Measurements from ENCODE around the gene ODAD2. TPM values are rescaled to one million over a fixed set of nuclear protein-coding genes. Genes with fewer than 3 reads are reported as not detected.
"Not testable (repeated sequence)": the region's sequence is repeated elsewhere in the genome, so short reads cannot be mapped to it uniquely, and the experiment has no call there.

ODAD2 gene
- total RNA-seq, 1 experiment from 2014 or later: 4.1 TPM

DNA sequence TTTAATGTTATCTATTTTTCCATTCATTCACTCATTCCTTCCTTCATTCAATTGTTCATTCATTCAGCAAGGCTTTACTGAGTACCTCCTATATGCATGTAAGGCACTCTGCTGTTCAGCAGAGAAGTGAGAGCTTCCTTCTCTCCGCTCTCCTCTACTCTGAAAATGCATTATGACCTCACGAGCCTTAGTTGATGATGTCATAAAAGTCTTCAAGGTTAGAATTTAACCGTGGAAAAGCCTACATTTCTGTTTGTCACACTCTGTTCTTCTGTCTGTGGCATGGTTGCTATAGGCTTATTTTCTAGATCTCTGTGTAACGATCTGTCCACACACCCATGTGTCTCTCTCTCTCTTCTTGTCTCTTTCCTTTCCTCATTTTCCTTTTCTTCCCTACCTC, 17.1 kb downstream of the ODAD2 start:
- Mint-ChIP-seq H3K4me1 (no peaks in the 10 kb centered on the region), H3K9me3 (peaks cover 13% of the 10 kb centered on the region), H3K27me3 (ENCODE audit: low read depth) (no peaks in the 10 kb centered on the region), H3K4me3 (no peak overlapping the region), H3K36me3 (peaks cover 4% of the 10 kb centered on the region; the same call in 1 of the 2 replicates), H3K27ac (no peak overlapping the region)
- ChIA-PET POLR2A (no interaction called here), CTCF (no interaction called here)
- TF ChIP-seq TCF7 (CRISPR knock-in tag; IDR thresholded peaks at IDR 0.05; ENCODE audit: low read depth) (no peak), JAZF1 (CRISPR knock-in tag; IDR thresholded peaks at IDR 0.05) (no peak), NR2C2 (CRISPR knock-in tag; IDR thresholded peaks at IDR 0.05) (no peak), SP1 (CRISPR knock-in tag; conservative IDR thresholded peaks at IDR 0.05) (no peak), GTF2I (CRISPR knock-in tag; conservative IDR thresholded peaks at IDR 0.05) (no peak), ETV6 (CRISPR knock-in tag; IDR thresholded peaks at IDR 0.05) (no peak), PRRX2 (CRISPR knock-in tag; IDR thresholded peaks at IDR 0.05) (no peak)
- TF ChIP-seq, protein P1, sequence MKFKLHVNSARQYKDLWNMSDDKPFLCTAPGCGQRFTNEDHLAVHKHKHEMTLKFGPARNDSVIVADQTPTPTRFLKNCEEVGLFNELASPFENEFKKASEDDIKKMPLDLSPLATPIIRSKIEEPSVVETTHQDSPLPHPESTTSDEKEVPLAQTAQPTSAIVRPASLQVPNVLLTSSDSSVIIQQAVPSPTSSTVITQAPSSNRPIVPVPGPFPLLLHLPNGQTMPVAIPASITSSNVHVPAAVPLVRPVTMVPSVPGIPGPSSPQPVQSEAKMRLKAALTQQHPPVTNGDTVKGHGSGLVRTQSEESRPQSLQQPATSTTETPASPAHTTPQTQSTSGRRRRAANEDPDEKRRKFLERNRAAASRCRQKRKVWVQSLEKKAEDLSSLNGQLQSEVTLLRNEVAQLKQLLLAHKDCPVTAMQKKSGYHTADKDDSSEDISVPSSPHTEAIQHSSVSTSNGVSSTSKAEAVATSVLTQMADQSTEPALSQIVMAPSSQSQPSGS (CRISPR knock-in tag; IDR thresholded peaks at IDR 0.05; ENCODE audit: borderline replicate concordance, low read depth): no peak
- TF ChIP-seq, protein P2, sequence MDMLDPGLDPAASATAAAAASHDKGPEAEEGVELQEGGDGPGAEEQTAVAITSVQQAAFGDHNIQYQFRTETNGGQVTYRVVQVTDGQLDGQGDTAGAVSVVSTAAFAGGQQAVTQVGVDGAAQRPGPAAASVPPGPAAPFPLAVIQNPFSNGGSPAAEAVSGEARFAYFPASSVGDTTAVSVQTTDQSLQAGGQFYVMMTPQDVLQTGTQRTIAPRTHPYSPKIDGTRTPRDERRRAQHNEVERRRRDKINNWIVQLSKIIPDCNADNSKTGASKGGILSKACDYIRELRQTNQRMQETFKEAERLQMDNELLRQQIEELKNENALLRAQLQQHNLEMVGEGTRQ (CRISPR knock-in tag; IDR thresholded peaks at IDR 0.05): no peak
- TF ChIP-seq, protein P3, sequence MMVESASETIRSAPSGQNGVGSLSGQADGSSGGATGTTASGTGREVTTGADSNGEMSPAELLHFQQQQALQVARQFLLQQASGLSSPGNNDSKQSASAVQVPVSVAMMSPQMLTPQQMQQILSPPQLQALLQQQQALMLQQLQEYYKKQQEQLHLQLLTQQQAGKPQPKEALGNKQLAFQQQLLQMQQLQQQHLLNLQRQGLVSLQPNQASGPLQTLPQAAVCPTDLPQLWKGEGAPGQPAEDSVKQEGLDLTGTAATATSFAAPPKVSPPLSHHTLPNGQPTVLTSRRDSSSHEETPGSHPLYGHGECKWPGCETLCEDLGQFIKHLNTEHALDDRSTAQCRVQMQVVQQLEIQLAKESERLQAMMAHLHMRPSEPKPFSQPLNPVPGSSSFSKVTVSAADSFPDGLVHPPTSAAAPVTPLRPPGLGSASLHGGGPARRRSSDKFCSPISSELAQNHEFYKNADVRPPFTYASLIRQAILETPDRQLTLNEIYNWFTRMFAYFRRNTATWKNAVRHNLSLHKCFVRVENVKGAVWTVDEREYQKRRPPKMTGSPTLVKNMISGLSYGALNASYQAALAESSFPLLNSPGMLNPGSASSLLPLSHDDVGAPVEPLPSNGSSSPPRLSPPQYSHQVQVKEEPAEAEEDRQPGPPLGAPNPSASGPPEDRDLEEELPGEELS (CRISPR knock-in tag; IDR thresholded peaks at IDR 0.05): no peak
- TF ChIP-seq, protein P4, sequence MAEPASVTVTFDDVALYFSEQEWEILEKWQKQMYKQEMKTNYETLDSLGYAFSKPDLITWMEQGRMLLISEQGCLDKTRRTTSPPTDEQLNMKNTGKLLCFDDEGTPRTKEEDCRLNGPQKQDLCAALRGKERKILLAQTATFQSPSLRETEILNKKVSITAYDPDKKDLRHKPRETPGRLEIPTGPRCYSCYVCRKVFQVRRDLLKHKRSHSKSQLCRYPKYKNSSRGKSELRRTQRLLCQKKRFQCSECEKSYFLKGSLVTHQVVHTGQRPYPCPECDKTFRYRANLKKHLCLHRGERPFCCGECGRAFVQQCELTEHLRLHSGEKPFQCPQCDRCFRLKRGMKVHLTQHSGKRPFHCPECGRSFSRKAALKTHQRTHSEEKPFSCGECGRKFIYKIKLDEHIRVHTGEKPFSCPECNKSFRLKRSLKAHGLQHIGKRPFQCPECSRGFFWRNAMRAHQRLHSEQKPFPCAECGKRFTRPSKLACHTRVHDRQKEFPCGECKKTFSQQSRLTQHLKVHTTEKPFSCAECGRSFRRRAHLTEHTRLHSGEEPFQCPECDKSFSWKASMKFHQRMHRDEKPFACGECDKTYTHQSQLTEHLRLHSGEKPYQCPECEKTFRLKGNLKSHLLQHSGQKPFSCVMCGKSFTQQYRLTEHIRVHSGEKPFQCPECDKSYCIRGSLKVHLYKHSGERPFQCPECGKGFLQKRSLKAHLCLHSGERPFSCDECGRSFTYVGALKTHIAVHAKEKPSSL (CRISPR knock-in tag; conservative IDR thresholded peaks at IDR 0.05): no peak
- TF ChIP-seq, protein P5, sequence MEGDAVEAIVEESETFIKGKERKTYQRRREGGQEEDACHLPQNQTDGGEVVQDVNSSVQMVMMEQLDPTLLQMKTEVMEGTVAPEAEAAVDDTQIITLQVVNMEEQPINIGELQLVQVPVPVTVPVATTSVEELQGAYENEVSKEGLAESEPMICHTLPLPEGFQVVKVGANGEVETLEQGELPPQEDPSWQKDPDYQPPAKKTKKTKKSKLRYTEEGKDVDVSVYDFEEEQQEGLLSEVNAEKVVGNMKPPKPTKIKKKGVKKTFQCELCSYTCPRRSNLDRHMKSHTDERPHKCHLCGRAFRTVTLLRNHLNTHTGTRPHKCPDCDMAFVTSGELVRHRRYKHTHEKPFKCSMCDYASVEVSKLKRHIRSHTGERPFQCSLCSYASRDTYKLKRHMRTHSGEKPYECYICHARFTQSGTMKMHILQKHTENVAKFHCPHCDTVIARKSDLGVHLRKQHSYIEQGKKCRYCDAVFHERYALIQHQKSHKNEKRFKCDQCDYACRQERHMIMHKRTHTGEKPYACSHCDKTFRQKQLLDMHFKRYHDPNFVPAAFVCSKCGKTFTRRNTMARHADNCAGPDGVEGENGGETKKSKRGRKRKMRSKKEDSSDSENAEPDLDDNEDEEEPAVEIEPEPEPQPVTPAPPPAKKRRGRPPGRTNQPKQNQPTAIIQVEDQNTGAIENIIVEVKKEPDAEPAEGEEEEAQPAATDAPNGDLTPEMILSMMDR (IDR thresholded peaks at IDR 0.05): no peak
- TF ChIP-seq, protein P6, sequence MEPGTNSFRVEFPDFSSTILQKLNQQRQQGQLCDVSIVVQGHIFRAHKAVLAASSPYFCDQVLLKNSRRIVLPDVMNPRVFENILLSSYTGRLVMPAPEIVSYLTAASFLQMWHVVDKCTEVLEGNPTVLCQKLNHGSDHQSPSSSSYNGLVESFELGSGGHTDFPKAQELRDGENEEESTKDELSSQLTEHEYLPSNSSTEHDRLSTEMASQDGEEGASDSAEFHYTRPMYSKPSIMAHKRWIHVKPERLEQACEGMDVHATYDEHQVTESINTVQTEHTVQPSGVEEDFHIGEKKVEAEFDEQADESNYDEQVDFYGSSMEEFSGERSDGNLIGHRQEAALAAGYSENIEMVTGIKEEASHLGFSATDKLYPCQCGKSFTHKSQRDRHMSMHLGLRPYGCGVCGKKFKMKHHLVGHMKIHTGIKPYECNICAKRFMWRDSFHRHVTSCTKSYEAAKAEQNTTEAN (CRISPR knock-in tag; IDR thresholded peaks at IDR 0.05): no peak
- TF ChIP-seq, protein P7, sequence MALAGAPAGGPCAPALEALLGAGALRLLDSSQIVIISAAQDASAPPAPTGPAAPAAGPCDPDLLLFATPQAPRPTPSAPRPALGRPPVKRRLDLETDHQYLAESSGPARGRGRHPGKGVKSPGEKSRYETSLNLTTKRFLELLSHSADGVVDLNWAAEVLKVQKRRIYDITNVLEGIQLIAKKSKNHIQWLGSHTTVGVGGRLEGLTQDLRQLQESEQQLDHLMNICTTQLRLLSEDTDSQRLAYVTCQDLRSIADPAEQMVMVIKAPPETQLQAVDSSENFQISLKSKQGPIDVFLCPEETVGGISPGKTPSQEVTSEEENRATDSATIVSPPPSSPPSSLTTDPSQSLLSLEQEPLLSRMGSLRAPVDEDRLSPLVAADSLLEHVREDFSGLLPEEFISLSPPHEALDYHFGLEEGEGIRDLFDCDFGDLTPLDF (CRISPR knock-in tag; IDR thresholded peaks at IDR 0.05): no peak
- TF ChIP-seq, protein P8, sequence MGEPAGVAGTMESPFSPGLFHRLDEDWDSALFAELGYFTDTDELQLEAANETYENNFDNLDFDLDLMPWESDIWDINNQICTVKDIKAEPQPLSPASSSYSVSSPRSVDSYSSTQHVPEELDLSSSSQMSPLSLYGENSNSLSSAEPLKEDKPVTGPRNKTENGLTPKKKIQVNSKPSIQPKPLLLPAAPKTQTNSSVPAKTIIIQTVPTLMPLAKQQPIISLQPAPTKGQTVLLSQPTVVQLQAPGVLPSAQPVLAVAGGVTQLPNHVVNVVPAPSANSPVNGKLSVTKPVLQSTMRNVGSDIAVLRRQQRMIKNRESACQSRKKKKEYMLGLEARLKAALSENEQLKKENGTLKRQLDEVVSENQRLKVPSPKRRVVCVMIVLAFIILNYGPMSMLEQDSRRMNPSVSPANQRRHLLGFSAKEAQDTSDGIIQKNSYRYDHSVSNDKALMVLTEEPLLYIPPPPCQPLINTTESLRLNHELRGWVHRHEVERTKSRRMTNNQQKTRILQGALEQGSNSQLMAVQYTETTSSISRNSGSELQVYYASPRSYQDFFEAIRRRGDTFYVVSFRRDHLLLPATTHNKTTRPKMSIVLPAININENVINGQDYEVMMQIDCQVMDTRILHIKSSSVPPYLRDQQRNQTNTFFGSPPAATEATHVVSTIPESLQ (CRISPR knock-in tag; IDR thresholded peaks at IDR 0.05): no peak
- TF ChIP-seq, protein P9, sequence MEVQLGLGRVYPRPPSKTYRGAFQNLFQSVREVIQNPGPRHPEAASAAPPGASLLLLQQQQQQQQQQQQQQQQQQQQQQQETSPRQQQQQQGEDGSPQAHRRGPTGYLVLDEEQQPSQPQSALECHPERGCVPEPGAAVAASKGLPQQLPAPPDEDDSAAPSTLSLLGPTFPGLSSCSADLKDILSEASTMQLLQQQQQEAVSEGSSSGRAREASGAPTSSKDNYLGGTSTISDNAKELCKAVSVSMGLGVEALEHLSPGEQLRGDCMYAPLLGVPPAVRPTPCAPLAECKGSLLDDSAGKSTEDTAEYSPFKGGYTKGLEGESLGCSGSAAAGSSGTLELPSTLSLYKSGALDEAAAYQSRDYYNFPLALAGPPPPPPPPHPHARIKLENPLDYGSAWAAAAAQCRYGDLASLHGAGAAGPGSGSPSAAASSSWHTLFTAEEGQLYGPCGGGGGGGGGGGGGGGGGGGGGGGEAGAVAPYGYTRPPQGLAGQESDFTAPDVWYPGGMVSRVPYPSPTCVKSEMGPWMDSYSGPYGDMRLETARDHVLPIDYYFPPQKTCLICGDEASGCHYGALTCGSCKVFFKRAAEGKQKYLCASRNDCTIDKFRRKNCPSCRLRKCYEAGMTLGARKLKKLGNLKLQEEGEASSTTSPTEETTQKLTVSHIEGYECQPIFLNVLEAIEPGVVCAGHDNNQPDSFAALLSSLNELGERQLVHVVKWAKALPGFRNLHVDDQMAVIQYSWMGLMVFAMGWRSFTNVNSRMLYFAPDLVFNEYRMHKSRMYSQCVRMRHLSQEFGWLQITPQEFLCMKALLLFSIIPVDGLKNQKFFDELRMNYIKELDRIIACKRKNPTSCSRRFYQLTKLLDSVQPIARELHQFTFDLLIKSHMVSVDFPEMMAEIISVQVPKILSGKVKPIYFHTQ (CRISPR knock-in tag; IDR thresholded peaks at IDR 0.05): no peak
- DNase-seq (ENCODE audit: low spot score): no peak
- ATAC-seq: no peak

DNA sequence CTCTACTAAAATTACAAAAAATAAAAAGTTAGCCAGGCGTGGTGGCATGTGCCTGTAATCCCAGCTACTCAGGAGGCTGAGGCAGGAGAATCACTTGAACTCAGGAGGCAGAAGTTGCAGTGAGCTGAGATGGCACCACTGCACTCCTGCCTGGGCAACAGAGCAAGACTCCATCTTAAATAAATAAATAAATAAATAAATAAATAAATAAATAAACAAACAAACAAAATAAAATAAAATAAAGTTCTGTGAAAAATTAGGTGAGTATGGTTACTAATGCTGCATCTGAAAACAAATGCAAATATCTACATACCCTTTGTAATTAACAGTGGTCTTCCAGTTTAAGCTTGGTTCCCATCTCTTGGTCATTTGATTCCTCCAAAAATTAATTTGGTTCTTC, 28.1 kb downstream of the ODAD2 start:
- ATAC-seq; POLR2A ChIA-PET; H3K27me3 Mint-ChIP-seq (ENCODE audit: low read depth); H3K9me3 Mint-ChIP-seq; H3K27ac Mint-ChIP-seq; H3K4me3 Mint-ChIP-seq; H3K4me1 Mint-ChIP-seq; CTCF ChIA-PET; DNase-seq (ENCODE audit: low spot score); H3K36me3 Mint-ChIP-seq: not testable (repeated sequence)

DNA sequence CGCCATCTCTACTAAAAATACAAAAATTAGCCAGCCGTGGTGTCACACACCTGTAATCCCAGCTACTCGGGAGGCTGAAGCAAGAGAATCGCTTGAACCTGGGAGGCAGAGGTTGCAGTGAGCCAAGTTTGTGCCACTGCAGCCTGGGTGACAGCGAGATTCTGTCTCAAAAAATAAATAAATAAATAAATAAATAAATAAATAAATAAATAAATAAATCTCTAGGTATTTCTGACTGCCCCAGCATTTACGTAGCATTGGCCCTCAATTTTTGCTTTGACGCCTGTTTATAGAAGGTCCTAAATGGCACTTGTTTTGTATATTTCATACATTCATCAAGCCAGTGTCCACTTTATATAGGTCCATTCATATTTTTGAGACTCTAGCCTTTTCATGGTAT, 28.9 kb downstream of the ODAD2 start:
- H3K9me3 Mint-ChIP-seq; POLR2A ChIA-PET; ATAC-seq; H3K4me3 Mint-ChIP-seq; H3K27ac Mint-ChIP-seq; H3K27me3 Mint-ChIP-seq (ENCODE audit: low read depth); DNase-seq (ENCODE audit: low spot score); CTCF ChIA-PET; H3K36me3 Mint-ChIP-seq; H3K4me1 Mint-ChIP-seq: not testable (repeated sequence)

All from WTC11 (cell line).